IPS-15b (cell line): Measurements from ENCODE around the gene FMN1.
A peak's percentile ranks its signal among the peaks of the same experiment; 100 is the strongest.

Source experiments
- H3K27me3 ChIP-seq: one replicate; pipeline ENCODE4 v1.6.1; 2013; ENCODE audit warnings: low read length; ENCODE audit not compliant: control insufficient read depth, insufficient read depth
- H3K36me3 ChIP-seq: one replicate; pipeline ENCODE4 v1.6.1; 2013; ENCODE audit warnings: low read length; ENCODE audit not compliant: control insufficient read depth, insufficient read depth
- H3K4me1 ChIP-seq: one replicate; pipeline ENCODE4 v1.6.1; 2013; ENCODE audit warnings: mild to moderate bottlenecking, low read length; ENCODE audit not compliant: control insufficient read depth, insufficient read depth
- H3K4me3 ChIP-seq: one replicate; pipeline ENCODE4 v1.5.1; 2013; ENCODE audit warnings: low read depth, low read length
- H3K9ac ChIP-seq: one replicate; pipeline ENCODE4 v1.6.1; 2013; ENCODE audit warnings: low read depth, mild to moderate bottlenecking, low read length
- H3K9me3 ChIP-seq: one replicate; pipeline ENCODE4 v1.6.1; 2013; ENCODE audit warnings: mild to moderate bottlenecking, low read length; ENCODE audit not compliant: control insufficient read depth, insufficient read depth

Gene FMN1, protein sequence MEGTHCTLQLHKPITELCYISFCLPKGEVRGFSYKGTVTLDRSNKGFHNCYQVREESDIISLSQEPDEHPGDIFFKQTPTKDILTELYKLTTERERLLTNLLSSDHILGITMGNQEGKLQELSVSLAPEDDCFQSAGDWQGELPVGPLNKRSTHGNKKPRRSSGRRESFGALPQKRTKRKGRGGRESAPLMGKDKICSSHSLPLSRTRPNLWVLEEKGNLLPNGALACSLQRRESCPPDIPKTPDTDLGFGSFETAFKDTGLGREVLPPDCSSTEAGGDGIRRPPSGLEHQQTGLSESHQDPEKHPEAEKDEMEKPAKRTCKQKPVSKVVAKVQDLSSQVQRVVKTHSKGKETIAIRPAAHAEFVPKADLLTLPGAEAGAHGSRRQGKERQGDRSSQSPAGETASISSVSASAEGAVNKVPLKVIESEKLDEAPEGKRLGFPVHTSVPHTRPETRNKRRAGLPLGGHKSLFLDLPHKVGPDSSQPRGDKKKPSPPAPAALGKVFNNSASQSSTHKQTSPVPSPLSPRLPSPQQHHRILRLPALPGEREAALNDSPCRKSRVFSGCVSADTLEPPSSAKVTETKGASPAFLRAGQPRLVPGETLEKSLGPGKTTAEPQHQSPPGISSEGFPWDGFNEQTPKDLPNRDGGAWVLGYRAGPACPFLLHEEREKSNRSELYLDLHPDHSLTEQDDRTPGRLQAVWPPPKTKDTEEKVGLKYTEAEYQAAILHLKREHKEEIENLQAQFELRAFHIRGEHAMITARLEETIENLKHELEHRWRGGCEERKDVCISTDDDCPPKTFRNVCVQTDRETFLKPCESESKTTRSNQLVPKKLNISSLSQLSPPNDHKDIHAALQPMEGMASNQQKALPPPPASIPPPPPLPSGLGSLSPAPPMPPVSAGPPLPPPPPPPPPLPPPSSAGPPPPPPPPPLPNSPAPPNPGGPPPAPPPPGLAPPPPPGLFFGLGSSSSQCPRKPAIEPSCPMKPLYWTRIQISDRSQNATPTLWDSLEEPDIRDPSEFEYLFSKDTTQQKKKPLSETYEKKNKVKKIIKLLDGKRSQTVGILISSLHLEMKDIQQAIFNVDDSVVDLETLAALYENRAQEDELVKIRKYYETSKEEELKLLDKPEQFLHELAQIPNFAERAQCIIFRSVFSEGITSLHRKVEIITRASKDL (N-terminal part only)

DNA sequence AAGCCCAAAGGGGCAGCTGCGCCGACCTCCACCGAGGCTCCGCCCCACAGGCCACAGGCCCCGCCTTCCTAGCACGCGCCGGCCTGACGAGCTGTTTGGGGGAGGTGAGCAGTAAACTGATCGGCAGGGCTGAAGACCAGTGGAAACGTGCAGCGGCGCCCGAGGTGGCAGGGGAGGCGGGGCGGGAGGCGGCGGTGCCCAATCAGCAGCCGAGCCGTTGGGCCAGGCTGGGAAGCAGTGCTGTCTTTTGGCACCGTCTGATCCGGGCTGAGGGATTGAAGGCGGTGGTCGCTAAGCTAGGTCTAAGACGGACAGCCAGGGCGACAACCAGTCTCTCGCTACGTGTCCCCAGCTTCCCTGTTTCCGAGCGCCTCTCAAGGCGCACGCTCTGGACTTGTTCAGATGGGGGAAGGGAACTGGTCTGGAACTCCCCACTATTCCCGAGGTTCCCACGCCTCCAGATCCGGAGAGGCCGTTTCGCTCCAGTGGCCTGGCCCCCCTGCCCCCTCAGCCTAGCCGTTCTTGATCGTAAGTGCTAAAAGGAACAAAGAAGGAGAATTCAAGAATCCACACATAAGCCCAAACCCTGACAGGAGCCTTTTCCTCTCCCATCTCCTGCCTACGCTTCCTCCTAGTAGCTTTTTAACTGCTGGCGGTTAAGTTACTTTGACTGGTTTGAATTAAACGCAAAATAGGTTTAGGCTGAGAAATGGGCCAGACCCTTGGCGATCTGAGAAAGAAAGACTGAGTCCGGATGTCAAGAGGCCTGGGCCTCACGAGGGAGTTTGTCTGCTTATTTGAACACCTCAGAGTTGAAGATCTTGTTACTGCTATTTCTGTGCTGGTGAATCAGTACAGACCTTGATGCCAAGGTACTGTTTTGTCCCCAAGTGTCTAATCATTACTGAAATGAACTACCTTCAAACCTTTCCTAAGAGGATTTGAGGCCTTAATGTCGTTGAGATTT is at the start of gene FMN1:
Gene FMN1, minus strand, starts transcription at position 11 of the 967 bp plus-strand sequence. CDS start 39,800 bp downstream, outside the sequence.
- H3K9me3 ChIP-seq, result no peaks in the 10 kb centered on the region
- peak within 1 kb of the TSS; percentile 50 for H3K9ac ChIP-seq
- no peaks in the 10 kb centered on the region for H3K36me3 ChIP-seq
- peak within 1 kb of the TSS; percentile 84 for H3K4me3 ChIP-seq
- H3K4me1 ChIP-seq, result peaks cover 4% of the 10 kb centered on the region
- peaks cover 8% of the 10 kb centered on the region for H3K27me3 ChIP-seq

DNA sequence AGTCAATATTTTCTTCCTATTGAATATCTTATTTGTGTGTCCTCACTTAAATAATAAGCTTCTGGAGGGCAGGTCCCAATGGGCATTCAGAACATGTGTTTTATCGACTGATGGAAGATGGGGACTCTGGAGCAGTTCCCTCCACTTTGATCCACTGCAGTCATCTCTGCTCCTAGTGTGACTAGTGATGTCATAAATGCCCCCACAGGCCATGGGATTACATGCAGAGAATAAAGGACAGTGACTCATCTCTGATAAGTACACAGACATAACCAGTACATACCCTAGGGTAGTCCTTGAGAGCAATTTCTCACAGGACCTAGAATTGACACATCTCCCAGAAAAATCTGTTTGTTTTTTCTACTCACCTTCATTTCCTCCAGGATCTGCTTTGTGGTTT is 49.4 kb upstream of the FMN1 start:
- Histone ChIP-seq H3K4me1 (peaks cover 10% of the 10 kb centered on the region), H3K27me3 (no peaks in the 10 kb centered on the region), H3K4me3 (no peak overlapping the region), H3K36me3 (no peaks in the 10 kb centered on the region), H3K9ac (no peak overlapping the region), H3K9me3 (no peaks in the 10 kb centered on the region)

DNA sequence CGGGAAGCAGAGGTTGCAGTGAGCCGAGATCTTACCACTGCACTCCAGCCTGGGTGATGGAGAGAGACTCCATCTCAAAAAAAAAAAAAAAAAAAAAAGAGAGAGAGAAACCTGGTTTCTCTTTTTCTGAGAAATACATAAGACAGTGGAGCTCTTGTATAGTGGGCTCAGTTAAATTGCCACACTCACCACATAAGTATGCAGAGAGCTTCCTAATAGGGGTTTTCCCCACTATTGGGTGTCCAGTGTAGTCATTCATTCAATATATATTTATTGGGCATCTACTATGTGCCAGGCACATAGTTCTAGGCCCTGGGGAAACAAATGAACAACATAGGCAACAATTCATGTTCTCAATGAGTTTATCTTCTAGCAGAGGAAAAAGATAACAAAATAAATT is 48.9 kb upstream of the FMN1 start:
- Histone ChIP-seq H3K36me3 (no peaks in the 10 kb centered on the region), H3K27me3 (no peaks in the 10 kb centered on the region), H3K9ac (no peak overlapping the region), H3K4me1 (peaks cover 10% of the 10 kb centered on the region), H3K9me3 (no peaks in the 10 kb centered on the region), H3K4me3 (no peak overlapping the region)

DNA sequence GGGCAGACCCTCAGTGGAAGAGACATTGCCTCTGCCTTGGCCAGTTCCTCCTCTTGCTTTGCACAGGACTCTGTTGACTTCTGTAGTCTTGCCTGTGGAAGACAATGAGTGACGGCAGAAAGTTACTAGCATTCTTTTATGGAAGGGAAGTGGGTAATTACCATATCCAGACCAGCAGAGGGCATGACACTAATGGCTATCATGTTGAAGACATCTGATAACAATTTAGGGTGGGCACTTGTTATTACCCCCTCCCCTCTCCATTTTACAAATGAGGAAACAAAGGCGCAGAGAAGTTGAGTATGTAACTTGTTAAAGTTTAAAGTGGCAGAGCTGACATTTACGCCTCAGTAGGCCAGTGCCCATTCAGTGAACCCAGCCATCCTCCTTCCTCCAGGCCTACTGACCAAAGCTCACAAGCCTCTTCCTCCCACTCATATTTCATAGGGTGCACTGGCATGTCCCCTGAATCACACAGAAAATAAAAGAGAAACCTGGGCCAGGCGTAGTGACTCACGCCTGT is 48.2 kb upstream of the FMN1 start:
- no peaks in the 10 kb centered on the region for H3K36me3 ChIP-seq
- H3K4me1 ChIP-seq, result peaks cover 10% of the 10 kb centered on the region
- no peak overlapping the region for H3K4me3 ChIP-seq
- H3K9ac ChIP-seq, result no peak overlapping the region
- no peaks in the 10 kb centered on the region for H3K9me3 ChIP-seq
- no peaks in the 10 kb centered on the region for H3K27me3 ChIP-seq

DNA sequence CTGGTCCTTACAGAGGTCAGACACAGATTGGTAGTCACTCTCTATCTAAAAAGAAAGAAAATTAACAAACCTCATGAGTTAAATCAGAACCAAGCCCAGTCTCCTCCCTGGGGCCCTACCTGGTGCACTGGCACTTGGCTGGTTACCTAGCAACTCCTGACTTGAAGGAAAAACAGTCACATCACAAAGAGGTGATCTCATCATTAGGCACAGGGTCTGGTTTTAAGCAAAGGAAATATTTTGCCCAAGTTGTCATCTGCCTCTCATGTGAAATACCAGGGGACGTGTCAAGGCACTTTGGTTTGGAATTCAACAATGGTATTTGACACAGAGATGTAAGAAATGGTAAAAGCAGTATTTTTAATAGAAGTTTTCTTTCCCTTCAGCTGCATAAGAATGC is 47.7 kb upstream of the FMN1 start:
- Histone ChIP-seq H3K27me3 (no peaks in the 10 kb centered on the region), H3K9me3 (no peaks in the 10 kb centered on the region), H3K4me1 (peaks cover 10% of the 10 kb centered on the region), H3K36me3 (no peaks in the 10 kb centered on the region), H3K9ac (no peak overlapping the region), H3K4me3 (no peak overlapping the region)

DNA sequence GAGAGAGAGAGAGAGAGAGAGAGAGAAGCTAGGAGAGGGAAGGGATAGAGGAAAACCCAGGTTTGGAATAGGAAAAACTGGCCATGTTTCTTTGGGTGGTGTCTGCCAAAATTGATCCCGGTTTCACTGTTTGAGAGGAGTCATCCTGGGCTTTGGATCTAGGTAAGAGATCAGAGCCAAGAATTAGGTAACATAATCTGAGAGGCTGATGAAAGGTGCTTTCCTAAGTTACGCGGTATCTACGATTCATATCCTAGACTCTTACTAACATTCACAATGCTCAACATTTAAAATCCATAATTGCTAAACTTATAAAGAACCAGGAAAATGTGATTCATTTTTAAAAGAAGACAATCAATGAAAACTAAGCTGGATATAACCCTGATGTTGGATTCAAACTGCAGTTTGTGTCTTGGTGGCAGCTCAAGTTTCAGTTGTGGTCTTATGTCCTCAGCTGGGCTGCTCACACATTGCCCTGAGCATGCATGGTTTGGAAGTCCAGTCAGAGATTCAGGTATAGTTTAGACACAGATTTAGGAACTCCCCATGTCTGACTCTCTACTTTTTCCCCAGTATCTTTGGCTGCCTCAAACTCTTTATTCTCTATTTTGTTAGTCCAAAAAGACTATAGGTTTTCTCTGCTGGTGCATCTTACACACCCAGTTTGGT is 42.5 kb upstream of the FMN1 start:
- Histone ChIP-seq H3K27me3 (no peaks in the 10 kb centered on the region), H3K36me3 (no peaks in the 10 kb centered on the region)

DNA sequence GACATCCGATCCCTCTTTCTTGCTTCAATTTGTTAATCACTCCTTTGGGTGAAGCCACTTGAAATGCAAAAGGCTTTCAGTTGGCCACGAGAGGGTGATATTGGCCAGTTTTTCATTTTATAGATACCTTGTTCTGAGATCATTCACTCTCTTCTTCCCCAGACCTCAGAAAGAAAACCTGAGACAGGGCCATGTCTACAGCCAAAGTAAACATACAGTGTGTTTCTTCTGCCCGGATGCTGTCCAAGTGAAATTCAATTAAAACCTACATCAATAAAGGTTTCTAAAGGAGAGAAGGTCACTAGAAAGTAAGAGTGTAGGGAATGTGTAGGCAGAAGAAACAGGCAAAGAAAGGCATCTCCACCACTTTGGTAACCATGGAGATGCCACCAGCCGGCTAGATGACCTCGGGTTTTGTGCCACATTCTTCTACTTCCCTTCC is 39.5 kb upstream of the FMN1 start:
- no peaks in the 10 kb centered on the region for H3K9me3 ChIP-seq
- no peak overlapping the region for H3K4me3 ChIP-seq
- no peak overlapping the region for H3K9ac ChIP-seq
- H3K27me3 ChIP-seq, result no peaks in the 10 kb centered on the region
- no peaks in the 10 kb centered on the region for H3K36me3 ChIP-seq
- no peaks in the 10 kb centered on the region for H3K4me1 ChIP-seq

More for the DNA sequence above, 42.5 kb upstream of the FMN1 start:
- Histone ChIP-seq H3K4me1 (peaks cover 1% of the 10 kb centered on the region), H3K9me3 (no peaks in the 10 kb centered on the region), H3K9ac (no peak overlapping the region), H3K4me3 (no peak overlapping the region)

DNA sequence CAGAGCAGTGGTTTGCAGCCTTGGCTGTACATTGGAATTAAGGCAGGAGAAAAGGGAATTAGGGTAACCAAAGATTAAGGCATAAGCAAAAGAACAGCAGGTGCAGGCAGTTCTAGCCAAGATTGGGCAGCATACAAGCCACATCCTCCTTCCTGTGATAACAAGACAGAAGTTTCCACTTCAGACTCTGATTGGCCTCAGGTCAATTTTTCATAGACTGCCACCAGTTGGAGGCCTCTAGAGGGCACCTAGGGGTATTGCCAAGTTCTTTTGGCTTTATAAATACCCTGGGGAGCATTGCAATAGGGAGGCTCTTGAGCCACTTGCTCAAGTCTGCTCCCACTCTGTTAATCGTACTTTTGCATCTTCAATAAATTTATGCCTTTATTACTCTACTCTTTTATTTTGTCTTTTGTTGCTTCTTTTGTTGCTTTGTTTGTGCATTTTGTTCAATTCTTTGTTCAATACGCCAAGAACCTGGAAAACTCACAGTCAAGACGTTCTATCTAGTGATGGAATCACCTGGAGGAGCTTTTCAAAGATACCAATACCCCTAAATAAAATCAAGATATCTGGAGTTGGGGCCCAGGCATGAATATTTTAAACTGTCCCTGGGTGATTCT is 32.2 kb upstream of the FMN1 start:
- no peak overlapping the region for H3K9ac ChIP-seq
- no peaks in the 10 kb centered on the region for H3K36me3 ChIP-seq
- H3K27me3 ChIP-seq, result no peaks in the 10 kb centered on the region
- no peak overlapping the region for H3K4me3 ChIP-seq
- H3K4me1 ChIP-seq, result no peaks in the 10 kb centered on the region
- no peaks in the 10 kb centered on the region for H3K9me3 ChIP-seq

DNA sequence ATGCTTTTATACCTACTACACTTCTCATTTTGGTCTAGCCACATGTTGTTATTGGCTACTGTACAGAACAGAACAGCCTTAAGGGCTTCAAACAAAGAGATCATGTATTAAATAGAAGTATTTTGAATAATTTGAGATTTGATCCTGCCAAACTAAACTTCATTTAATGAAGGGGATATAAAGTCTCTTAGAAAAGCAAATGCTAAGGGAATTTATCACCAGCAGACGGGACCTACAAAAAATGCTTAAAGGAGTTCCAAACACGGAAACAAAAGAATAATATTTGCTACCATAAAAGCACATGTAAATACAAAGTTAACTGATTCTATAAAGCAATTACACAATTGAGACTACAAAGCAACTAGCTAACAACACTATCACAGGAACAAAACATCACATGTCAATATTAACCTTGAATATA is 23.6 kb upstream of the FMN1 start:
- no peaks in the 10 kb centered on the region for H3K36me3 ChIP-seq
- no peaks in the 10 kb centered on the region for H3K27me3 ChIP-seq
- H3K9me3 ChIP-seq, result no peaks in the 10 kb centered on the region
- H3K4me1 ChIP-seq, result no peaks in the 10 kb centered on the region
- H3K9ac ChIP-seq, result no peak overlapping the region
- H3K4me3 ChIP-seq, result no peak overlapping the region
